HFFc6 (cell line): Measurements from ENCODE around the gene ACSS3. TPM values are rescaled to one million over a fixed set of nuclear protein-coding genes. Genes with fewer than 3 reads are reported as not detected.

Experiments
- DNase-seq: peaks from one replicate; pipeline ENCODE4 v3.0.0-alpha.2; 2018
- H3K27ac Mint-ChIP-seq: 2 replicates; pipeline ENCODE4 v1.8.0; 2020; ENCODE audit warnings: mild to moderate bottlenecking, mixed read lengths
- H3K27me3 Mint-ChIP-seq: 2 replicates; pipeline ENCODE4 v1.8.0; 2021; ENCODE audit warnings: mild to moderate bottlenecking, moderate library complexity, mixed read lengths; ENCODE audit not compliant: insufficient read depth
- H3K36me3 Mint-ChIP-seq: 2 replicates; pipeline ENCODE4 v1.8.0; 2021; ENCODE audit warnings: low read depth, mixed read lengths
- H3K4me1 Mint-ChIP-seq: 2 replicates; pipeline ENCODE4 v1.8.0; 2020; ENCODE audit warnings: low read depth, mixed read lengths
- H3K4me3 Mint-ChIP-seq: 2 replicates; pipeline ENCODE4 v1.8.0; 2020; ENCODE audit warnings: mild to moderate bottlenecking, moderate library complexity, mixed read lengths
- H3K9me3 Mint-ChIP-seq: 2 replicates; pipeline ENCODE4 v1.8.0; 2020; ENCODE audit warnings: mild to moderate bottlenecking, mixed read lengths
- CTCF ChIP-seq: fragments of 200-600 bp; sonication (generic); IDR thresholded peaks from 2 replicates; pipeline ENCODE4 v1.5.0; 2021; ENCODE audit warnings: antibody characterized with exemption, mild to moderate bottlenecking
- total RNA-seq, 6 experiments: library from RNA; stranded (reverse); fragmentation: NEBNext Ultra II Directional; extraction: Animal tissue kit (Norgen Biotek cat#: 25700); gene quantifications; 2 replicates in 1 of 6; 3 replicates in 5 of 6; pipeline ENCODE4 v1.2.3, GENCODE V29; 2021

The ACSS3 gene
- total RNA-seq, 6 experiments from 2014 or later: 0.66 to 1.1 (median 0.91) TPM

GRCh38 chr12:81080431-81080983 is 2.6 kb downstream of the ACSS3 start:
- no peak for DNase-seq
- no peak overlapping the region for H3K27ac Mint-ChIP-seq
- H3K4me3 Mint-ChIP-seq: no peak overlapping the region
- peaks cover 1% of the 10 kb centered on the region for H3K27me3 Mint-ChIP-seq
- H3K36me3 Mint-ChIP-seq: no peaks in the 10 kb centered on the region
- no peak for TF ChIP-seq CTCF
- H3K4me1 Mint-ChIP-seq: peaks cover 17% of the 10 kb centered on the region
- H3K9me3 Mint-ChIP-seq: no peaks in the 10 kb centered on the region

- H3K36me3 Mint-ChIP-seq: no peaks in the 10 kb centered on the region
- H3K27me3 Mint-ChIP-seq: peaks cover 1% of the 10 kb centered on the region
- H3K9me3 Mint-ChIP-seq: no peaks in the 10 kb centered on the region
- DNase-seq: no peak
- TF ChIP-seq CTCF: no peak
- H3K4me1 Mint-ChIP-seq: peaks cover 17% of the 10 kb centered on the region
- no peak overlapping the region for H3K4me3 Mint-ChIP-seq
- no peak overlapping the region for H3K27ac Mint-ChIP-seq
Measured at GRCh38 chr12:81081726-81082125, 3.8 kb downstream of the ACSS3 start.

GRCh38 chr12:81083018-81083417 is 5.1 kb downstream of the ACSS3 start:
- Mint-ChIP-seq H3K27me3 (peaks cover 1% of the 10 kb centered on the region; the same call in 1 of the 2 replicates), H3K36me3 (no peaks in the 10 kb centered on the region), H3K4me1 (peaks cover 10% of the 10 kb centered on the region), H3K27ac (no peak overlapping the region), H3K4me3 (no peak overlapping the region), H3K9me3 (no peaks in the 10 kb centered on the region)
- no peak for TF ChIP-seq CTCF
- no peak for DNase-seq

GRCh38 chr12:81083906-81084513 is 6.1 kb downstream of the ACSS3 start:
- Mint-ChIP-seq H3K36me3 (no peaks in the 10 kb centered on the region), H3K27ac (no peak overlapping the region), H3K4me1 (peaks cover 2% of the 10 kb centered on the region), H3K4me3 (no peak overlapping the region), H3K9me3 (no peaks in the 10 kb centered on the region), H3K27me3 (peaks cover 1% of the 10 kb centered on the region; the same call in 1 of the 2 replicates)
- no peak for TF ChIP-seq CTCF
- no peak for DNase-seq

GRCh38 chr12:81084811-81085350 is 7.0 kb downstream of the ACSS3 start:
- Mint-ChIP-seq H3K4me3 (no peak overlapping the region), H3K27ac (no peak overlapping the region), H3K27me3 (peaks cover 1% of the 10 kb centered on the region; the same call in 1 of the 2 replicates), H3K36me3 (no peaks in the 10 kb centered on the region), H3K4me1 (no peaks in the 10 kb centered on the region), H3K9me3 (no peaks in the 10 kb centered on the region)
- no peak for TF ChIP-seq CTCF
- no peak for DNase-seq
